Renal cortical epithelial cell (primary cell): ENCODE data around the gene TNPO1. TPM values are rescaled to one million over a fixed set of nuclear protein-coding genes. Genes with fewer than 3 reads are reported as not detected.
"Not testable (repeated sequence)": the region's sequence is repeated elsewhere in the genome, so short reads cannot be mapped to it uniquely, and the experiment has no call there.

Experiments used
- DNase-seq: peaks from one replicate; pipeline ENCODE4 v3.0.0-alpha.2; 2011; ENCODE audit warnings: low read depth
- total RNA-seq: library from RNA; depleted of rRNA; stranded (reverse); fragments of >200 nt; gene quantifications from 2 replicates; pipeline ENCODE4 v1.2.3, GENCODE V29; 2014

Gene TNPO1
- total RNA-seq, 1 donor from 2014 or later: 258 TPM

DNA sequence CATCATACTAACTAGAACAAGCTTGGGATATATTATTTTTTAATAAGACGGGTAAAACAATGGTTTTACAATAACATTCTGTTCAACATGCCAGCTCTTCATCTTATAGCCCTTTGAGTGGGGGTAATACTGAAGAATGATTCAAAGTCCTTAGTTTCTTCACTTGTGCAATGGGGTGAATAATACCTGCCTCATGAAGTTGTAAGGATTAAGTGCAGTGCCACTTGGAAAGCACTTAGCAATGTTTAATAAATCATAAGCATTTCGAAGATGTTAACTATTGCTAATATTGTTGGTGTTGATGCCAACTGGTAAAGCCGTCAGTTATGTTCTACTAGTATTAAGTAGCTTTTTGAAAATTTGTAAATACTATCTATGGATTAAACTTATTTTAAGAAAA is 38.0 kb downstream of the TNPO1 start:
- DNase-seq: no peak

GRCh38 chr5:72855821-72856220 is 39.4 kb downstream of the TNPO1 start:
- DNase-seq: no peak

DNA sequence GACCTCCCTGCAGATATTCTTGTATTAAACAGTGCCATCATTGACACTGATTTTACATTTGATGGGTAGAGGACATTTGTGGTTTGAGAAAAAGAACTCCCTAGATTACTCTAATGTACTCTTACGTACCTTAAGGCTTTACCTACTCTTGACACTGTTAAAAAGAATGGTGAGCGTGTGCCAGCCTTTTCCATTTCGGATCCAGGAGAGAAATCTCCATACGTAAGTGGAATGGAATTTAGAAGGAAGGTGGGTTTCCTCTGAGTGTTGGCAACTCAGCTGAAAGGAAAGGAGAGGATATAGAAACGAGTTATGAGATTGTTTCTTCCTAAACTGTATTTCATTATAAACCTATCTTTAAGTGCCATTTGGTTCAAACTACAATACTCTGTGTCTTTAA is 40.9 kb downstream of the TNPO1 start:
- DNase-seq: no peak

DNA sequence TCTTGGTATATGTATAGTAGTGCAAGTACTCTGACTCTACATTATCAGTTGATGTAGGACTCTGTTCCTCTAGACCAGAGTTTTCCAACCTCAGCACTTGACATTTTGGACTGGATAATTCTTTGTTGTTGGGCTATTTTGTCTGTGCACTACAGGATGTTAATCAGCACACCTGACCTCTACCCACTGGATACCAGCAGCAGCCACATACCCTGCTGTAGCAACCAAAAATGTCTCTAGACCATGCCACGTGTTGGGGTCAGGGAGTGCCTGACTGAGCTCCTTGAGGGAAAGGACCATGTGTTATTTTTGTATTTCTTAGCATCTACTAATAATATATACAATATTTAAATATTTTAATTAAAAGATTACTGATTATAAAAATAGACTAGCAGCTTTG is 42.7 kb downstream of the TNPO1 start:
- no peak for DNase-seq

- DNase-seq: no peak
These were observed 44.0 kb downstream of the TNPO1 start for GRCh38 chr5:72860499-72860898.

DNA sequence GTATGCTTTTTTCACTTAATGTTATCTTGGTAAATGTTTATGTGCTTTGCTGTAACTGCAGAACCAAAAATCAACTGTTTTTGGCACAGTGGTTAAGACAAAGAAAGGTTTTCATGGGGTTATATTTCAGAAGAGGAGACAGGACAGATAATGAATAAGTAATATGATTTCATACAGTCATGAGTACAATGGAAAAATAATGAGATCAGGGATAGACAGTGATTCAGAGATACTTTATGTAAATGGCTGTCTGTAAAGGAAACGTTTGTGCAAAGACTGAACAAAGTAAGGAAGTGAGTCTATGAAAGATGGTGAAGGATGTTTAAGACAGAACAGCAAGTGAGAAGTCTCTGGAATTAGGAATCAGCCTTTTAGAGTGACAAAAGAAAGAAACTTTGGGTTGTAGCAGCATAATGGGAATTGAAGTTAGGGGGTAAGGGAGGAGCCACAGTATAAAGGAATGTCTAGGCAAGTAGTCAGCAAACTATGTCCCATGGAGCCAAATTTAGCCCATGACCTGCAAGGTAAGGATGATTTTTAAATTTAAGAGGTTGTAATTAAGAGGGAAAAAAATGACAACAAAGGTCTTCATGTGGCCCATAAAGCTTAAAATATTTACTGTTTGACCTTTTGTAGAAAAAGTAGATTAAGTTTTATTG is 55.0 kb downstream of the TNPO1 start:
- DNase-seq: no peak

GRCh38 chr5:72878854-72879253 is 62.4 kb downstream of the TNPO1 start:
- no peak for DNase-seq

DNA sequence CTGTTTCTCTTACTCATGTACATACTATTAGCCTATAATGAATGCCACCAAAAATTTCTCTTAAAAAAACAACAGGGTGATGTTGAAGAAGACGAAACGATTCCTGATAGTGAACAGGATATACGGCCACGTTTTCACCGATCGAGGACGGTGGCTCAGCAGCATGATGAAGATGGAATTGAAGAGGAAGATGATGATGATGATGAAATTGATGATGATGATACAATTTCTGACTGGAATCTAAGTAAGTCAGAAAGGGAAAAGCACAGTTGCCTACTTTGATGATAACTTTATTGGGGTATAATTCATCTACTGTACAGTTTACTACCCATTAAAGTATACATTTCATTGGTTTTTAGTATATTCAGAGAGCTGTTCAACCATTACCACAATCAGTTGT is 66.5 kb downstream of the TNPO1 start:
- no peak for DNase-seq

GRCh38 chr5:72883850-72884249 is 67.4 kb downstream of the TNPO1 start:
- DNase-seq: no peak

- no peak for DNase-seq
These were observed 68.4 kb downstream of the TNPO1 start for GRCh38 chr5:72884892-72885291.

DNA sequence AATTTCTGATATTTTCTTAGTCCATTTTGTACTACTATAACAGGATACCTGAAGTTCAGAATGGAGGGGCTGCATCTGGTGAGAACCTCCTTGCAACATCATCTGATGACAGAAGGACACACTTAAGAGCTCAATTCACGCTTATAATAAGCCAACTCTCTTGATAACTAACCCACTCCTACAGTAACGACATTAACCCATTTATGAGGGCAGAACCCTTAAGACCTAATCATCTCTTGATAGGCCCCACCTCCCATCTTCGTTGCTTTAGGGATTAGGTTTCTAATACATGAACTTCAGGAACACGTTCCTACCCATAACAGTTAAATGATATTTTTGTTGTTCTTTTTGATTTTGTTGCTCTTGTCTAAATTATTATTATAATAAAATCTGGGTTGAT is 69.4 kb downstream of the TNPO1 start:
- DNase-seq: no peak

DNA sequence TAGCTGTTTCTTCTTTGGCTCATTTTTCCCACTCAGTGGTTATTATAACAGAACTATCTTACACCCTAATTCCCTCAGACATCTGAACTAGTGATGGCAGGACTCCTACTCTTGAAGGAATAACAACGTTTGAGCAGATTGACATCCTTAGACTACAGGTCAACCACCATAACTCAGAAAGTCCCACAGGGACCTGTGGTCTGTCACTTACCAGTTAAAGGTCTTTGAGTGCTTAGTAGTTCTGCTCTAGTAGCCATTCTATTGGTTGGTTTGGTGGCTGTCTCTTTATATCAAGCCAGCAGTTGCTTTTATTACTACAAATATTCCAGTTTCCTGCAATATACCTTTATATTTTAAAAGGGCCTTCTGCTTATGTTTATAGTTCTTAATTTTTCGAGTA is 72.1 kb downstream of the TNPO1 start:
- no peak for DNase-seq

GRCh38 chr5:72889324-72889723 is 72.9 kb downstream of the TNPO1 start:
- no peak for DNase-seq

DNA sequence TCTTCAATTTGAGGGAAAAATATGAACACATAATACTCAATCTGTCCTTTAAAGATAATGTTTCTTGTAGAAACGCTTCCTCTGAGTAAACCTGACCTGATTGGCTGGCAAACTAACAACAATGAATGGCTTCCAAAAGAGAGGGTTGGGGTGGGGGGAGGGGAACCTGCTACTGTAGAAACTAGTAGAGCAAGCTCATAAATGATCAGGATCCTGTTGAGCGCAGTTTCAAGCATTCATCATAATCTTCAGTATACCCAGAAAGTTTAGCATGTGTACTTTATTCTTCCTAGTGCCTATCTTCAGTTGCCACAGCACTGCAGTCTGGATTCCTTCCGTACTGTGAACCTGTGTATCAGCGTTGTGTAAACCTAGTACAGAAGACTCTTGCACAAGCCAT is 76.4 kb downstream of the TNPO1 start:
- DNase-seq: no peak

GRCh38 chr5:72895758-72896157 is 79.3 kb downstream of the TNPO1 start:
- no peak for DNase-seq

DNA sequence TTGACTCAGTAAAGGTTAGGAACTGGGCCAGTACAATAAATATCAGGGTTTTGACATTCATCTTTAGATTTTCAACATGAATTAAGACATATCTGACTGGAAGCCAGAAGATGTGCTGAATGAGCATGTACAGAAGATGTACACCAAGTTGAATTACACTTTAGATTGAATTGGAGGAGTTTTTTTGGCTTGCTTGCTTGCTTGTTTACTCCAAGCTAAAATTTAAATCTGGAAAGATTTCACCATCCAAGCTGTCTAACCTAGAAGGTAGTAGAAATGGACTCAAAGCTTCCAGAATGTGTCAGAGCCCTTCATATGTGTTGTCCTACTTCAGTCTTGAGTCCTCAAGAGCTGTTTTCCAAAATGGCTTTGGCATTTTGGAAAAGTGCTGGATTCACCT is 90.3 kb downstream of the TNPO1 start:
- DNase-seq: no peak

DNA sequence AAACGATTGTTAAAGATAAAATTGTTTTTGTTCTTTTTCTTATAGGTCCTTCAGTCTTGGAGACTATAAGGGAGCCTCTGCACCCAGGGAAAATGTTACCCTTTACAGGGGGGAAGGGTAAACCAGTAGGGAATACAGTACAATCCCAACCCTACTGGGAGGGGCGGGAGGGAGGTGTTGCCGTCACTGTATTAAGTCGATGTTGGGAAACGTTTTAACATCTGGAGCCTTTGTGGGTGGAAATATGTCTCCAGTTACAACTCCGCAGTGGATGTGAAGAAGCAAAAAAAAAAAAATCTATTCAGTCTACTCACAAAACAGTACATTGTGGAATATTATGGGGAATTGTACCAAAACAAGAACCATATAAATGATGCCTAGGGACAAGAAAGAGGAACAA is 92.2 kb downstream of the TNPO1 start:
- DNase-seq: no peak

DNA sequence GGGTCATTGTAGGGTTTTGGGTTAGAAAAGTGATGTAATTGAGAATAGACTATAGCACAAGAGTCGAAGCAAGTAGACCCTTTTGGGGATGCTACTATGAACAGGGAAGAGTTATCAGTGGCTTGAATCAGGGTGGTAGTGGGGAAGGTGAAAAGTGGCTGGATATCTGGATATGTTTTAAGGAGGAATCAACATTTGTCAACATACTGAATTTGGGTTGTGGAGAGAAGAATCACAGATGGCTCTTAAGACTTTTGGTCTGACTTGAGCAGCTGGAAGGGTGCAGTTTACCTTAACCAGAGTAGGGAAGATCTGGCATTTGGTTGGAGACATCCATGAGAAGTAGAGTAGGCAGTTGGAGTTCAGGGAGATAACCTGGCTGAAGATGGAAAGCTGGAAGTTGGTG is 100.9 kb downstream of the TNPO1 start:
- DNase-seq: no peak

GRCh38 chr5:72920690-72921502 is 104.4 kb downstream of the TNPO1 start:
- DNase-seq: peak; percentile 51

- no peak for DNase-seq
These were observed 105.4 kb downstream of the TNPO1 start for GRCh38 chr5:72921886-72922285.

GRCh38 chr5:72922422-72922821 is 106.0 kb downstream of the TNPO1 start:
- no peak for DNase-seq

DNA sequence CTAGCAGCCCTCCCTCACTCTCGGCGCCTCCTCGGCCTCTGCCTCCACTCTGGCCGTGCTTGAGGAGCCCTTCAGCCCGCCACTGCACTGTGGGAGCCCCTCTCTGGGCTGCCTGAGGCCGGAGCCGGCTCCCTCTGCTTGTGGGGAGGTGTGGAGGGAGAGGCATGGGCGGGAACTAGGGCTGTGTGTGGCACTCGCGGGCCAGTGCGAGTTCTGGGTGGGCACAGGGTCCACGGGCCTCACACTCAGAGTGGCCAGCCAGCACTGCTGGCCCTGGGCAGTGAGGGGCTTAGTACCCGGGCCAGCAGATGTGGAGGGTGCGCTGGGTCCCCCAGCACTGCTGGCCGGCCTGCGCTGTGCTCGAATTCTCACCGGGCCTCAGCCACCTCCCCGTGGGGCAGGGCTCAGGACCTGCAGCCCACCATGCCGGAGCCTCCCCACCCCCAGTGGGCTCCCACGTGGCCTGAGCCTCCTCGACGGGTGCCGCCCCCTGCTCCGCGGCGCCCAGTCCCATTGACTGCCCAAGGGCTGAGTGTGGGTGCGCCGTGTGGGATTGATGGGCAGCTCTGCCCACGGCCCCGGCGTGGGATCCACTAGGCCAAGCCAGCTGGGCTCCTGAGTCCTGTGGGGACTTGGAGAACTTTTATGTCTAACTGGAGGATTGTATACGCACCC is 109.0 kb downstream of the TNPO1 start:
- no peak for DNase-seq

DNA sequence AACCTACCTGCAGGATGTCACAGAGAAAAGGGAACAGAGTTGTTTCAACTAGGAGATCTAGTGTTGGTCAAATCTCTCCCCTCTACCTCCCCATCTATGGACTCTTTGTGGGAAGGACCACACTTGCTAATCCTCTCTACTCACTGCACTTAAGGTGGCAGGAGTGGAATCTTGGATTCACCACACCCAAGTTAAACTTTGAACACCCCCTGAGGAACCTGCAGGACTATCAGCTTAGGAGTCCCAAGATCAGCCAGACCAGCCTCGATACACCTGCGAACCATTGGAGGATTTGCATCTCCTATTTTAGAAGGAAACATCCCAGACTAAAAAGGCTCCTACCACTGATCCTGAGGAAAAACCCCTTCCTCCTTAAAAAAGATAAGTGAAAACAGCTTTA is 116.2 kb downstream of the TNPO1 start:
- not testable (repeated sequence) for DNase-seq
